Adrenal gland (tissue), 5 donors: ENCODE measurements around the gene SLC6A13.

Source experiments
- CTCF ChIP-seq, 6 experiments: fragments of 450-650 bp in 4 of 6; fragments of 200-600 bp in 2 of 6; sonication (generic) in 1 of 6; IDR thresholded peaks; 1 replicate in 5 of 6; 2 replicates in 1 of 6; pipeline versions ENCODE4 v1.5.1 to v1.8.0; 2016 to 2021; ENCODE audit warnings: antibody characterized with exemption in 6 of 6, mild to moderate bottlenecking in 2 of 6, moderate library complexity in 1 of 6
- POLR2A ChIP-seq, 2 donors: fragments of 450-650 bp; IDR thresholded peaks; one replicate each; pipeline ENCODE4 v1.6.1; 2017; ENCODE audit warnings: antibody characterized with exemption in 2 of 2, mild to moderate bottlenecking in 2 of 2, moderate library complexity in 1 of 2
- donor health status: DM: no; HTN: no; CAD: no.

GRCh38 chr12:208813-209212 is 53.8 kb downstream of the SLC6A13 start:
- TF ChIP-seq CTCF (IDR thresholded peaks at IDR 0.05) (no peak), POLR2A (IDR thresholded peaks at IDR 0.05) (no peak)
